ENCODE measurements around the gene RAP1B.

The RAP1B gene

GRCh38 chr12:68610370-68611093, at the start of gene RAP1B:
RAP1B (plus strand) TSS chr12:68610899; CDS start chr12:68648725, 37,826 bp downstream.
- peak; percentile 92 for DNase-seq (ENCODE audit: low spot score)

DNA sequence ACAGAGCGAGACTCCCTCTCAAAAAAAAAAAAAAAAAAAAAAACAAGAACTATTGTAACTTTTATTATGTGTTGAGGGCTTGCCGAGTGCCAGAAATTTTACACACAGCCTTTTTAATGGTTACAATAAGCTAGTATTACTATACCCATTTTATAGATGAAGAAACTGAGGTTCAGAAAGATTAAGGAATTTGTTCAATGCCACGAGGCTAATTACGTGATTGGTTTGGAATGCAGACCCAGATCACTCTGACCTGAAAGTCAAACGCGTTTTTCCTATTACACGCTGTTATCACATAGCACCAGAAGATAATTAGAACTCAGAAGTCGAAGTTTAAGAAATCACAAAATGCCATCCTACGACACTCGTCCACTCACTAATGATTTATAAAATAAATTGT, 48.9 kb upstream of the RAP1B start:
- DNase-seq (ENCODE audit: low spot score), result no peak

DNA sequence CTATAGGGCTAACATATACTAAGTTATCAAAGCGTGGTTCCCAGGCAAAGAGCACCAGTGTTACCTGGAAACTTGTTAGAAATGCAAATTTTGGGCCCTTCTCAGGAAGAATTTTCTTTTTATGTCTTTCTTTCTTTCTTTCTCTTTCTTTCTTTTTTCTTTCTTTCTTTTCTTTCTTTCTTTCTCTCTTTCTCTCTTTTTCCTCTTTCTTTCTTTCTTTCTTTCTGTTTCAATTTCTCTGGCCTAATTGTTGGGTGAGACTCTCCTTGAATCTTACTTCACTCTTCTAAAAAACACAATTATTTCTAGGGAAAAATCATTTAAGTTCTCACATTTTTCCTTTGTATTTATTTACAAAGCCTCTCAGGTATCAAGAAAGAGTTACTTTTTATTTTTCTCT, 46.5 kb upstream of the RAP1B start:
- DNase-seq (ENCODE audit: low spot score), result no peak

- peak; percentile 59 for DNase-seq (ENCODE audit: low spot score)
Measured at GRCh38 chr12:68565391-68565903, 45.3 kb upstream of the RAP1B start.

DNA sequence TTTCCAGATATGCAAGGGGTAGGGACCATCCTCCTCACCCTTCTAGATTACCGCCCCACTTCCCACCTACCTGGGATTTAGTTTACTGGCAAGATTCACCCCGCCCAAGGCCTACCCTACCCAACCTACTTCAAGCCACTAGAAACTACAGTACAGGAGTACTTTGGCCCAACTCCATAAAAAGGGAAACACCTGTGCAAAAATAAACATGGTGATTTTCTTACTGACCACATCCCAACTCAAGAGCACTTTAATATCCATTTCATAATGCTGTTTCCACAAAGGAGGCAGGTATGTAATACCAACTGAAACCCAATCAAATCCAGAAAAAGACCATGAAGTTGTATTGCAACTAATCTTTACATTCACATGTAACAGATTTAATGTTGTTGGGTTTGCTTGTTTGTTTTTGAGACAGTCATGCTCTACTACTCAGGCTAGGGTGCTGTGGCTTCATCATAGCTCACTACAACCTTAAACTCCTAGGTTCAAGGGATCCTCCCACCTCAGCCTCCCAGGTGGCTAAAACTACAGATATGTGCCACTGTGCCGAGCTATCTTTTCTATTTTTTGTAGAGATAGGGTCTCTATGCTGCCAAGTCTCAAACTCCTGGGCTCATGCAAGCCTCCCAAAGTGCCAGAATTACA, 41.7 kb upstream of the RAP1B start:
- DNase-seq (ENCODE audit: low spot score), result no peak

GRCh38 chr12:68572661-68573060, 38.0 kb upstream of the RAP1B start:
- DNase-seq (ENCODE audit: low spot score), result no peak

DNA sequence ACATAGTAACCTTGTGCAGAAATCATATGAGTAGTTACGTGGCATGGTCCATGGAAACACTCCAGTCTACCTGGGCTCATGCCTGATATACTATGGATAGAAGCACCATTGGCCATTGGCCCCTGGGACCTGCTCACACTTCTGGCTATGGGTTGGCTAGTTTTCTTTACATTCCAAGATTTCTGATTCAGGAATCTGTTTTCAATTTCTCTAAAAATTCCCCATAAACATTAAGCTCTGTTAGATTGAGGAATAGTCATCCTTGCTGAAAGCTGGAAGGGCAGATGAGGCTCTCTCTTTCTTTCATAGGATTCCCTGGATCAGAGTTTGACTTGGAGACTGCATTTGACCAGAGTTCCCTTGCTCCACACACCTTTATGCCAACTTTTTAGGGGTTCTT, 37.3 kb upstream of the RAP1B start:
- DNase-seq (ENCODE audit: low spot score), result no peak

GRCh38 chr12:68577949-68578348, 32.8 kb upstream of the RAP1B start:
- DNase-seq (ENCODE audit: low spot score), result no peak

GRCh38 chr12:68578765-68579164, 31.9 kb upstream of the RAP1B start:
- DNase-seq (ENCODE audit: low spot score), result no peak

DNA sequence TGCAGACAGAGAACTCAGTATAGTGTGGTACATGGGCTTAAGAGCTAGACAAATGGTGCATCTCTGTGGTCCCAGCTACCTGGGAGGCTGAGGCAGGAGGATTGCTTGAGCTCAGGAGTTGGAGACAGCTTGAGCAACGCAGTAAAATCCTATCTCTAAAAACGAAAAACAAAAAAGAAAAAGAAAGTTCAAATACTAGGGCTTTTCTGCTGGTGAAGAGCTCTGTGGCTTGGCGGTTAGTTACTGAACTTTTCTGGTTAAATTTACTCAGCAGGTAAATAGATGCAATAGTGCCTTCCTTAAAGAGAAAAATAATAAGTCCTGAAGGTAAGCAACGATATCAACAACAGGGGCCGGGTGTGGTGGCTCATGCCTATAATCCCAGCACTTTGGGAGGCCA, 31.4 kb upstream of the RAP1B start:
- no peak for DNase-seq (ENCODE audit: low spot score)

- no peak for DNase-seq (ENCODE audit: low spot score)
Measured at GRCh38 chr12:68580911-68581310, 29.8 kb upstream of the RAP1B start.

GRCh38 chr12:68581926-68582325, 28.8 kb upstream of the RAP1B start:
- no peak for DNase-seq (ENCODE audit: low spot score)

DNA sequence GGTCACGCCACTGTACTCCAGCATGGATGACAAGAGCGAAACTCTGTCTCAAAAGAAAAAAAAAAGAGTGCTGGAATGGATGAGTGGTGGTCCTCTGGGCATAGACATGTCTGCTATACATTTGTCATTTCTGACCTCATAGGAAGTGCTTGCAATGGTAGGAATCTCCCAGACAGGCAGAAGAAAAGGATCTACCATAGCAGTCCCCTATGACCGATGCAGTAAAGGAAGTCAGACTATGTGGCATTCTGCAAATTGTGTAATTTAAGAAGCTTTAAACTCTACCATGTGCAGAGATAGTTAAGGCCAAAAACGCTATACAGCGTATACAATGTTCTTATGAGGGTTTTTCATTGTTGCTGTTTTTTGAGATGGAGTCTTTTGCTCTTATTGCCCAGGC, 24.7 kb upstream of the RAP1B start:
- no peak for DNase-seq (ENCODE audit: low spot score)

- peak; percentile 42 for DNase-seq (ENCODE audit: low spot score)
Measured at GRCh38 chr12:68587448-68587873, 23.2 kb upstream of the RAP1B start.

DNA sequence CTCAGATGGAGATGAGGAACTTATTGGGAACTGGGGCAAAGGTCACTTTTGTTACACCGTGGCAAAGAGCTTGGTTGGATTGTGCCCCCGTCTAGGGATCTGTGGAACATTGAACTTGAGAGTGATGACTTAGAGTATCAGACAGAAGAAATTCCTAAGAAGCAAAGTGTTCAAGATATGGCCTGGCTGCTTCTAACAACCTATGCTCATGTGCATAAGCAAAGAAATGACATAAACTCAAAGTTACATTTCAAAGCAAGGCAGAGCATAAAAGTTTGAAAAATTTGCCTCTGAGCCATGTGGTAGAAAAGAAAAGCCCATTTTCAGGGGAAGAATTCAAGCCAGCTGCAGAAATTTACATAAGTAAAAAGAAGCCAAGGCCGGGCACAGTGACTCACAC, 21.5 kb upstream of the RAP1B start:
- DNase-seq (ENCODE audit: low spot score), result no peak

DNA sequence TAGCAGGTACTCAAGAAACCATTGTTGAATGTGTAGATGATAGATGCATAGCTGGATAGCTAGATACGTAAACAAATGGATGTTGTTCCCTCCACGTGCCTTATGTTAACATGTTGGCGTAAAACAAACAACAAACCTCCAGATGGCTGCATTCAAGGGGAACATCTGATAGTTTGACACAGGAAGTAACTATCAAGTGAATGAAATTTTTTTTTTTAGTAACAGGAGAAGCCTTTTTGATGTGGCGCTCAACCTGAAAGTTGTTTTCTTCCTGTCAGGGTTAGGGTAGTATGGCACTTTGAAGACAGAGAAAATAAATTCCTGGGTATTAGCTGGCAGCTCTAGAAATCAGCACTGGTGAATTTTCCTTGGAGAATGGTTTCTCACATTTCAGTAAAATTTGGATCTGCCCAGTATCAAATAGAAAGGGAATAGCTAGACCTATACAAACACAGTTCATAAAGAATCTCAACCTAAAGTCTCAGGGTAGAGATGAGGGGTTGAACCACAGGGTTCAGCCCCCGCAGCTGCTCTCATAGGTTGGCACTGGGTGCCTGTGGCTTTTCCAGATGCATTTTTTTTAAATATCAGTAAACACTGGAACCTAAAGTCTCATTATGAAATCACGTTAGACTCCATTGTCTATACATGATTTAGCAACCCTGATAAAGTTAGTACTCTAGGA, 18.8 kb upstream of the RAP1B start:
- peak; percentile 54 for DNase-seq (ENCODE audit: low spot score)

GRCh38 chr12:68595241-68595640, 15.5 kb upstream of the RAP1B start:
- no peak for DNase-seq (ENCODE audit: low spot score)

- no peak for DNase-seq (ENCODE audit: low spot score)
Measured at GRCh38 chr12:68601767-68602166, 8.9 kb upstream of the RAP1B start.

DNA sequence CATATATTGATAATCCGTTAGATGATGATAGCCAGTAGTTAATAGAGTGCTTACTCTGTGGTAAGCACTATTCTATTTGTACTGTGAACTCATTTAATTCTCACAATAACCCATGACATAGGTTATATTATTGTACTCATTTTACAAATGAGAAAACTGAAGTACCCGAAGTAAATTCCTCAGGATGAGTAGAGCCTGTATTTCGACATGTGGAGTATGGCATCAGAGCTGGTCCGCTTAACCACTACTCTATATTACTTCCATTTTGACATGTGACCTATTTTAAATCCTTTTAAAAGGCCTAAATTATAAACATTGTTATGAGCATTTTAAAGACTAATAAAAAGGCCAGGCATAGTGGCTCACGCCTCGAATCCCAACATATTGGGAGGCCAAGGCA, 8.0 kb upstream of the RAP1B start:
- no peak for DNase-seq (ENCODE audit: low spot score)

- no peak for DNase-seq (ENCODE audit: low spot score)
Measured at GRCh38 chr12:68608191-68608590, 2.5 kb upstream of the RAP1B start.

- DNase-seq (ENCODE audit: low spot score), result peak; percentile 35
Measured at GRCh38 chr12:68609998-68610369, 715 bp upstream of the RAP1B start.

GRCh38 chr12:68611094-68611805, 551 bp downstream of the RAP1B start:
- peak; percentile 54 for DNase-seq (ENCODE audit: low spot score)

DNA sequence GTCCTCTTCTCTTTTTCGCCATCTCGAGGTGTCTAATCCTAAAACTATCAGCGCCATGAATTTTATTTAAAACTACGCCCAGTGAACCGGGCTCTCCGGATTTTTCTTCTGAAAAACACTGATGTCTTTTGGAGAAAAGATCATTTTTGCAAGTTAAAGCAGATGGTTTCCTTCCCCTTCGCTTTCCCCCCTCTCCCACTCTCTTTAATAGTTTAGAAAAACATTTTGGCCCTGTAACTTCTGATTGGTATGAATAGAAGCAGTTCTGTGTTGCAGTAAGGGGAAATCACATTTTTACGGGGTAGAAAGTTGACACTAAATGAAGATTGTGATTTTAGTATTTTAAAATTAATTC, 1.1 kb downstream of the RAP1B start:
- no peak for DNase-seq (ENCODE audit: low spot score)
